ENCODE results near the gene WNK2.

Gene WNK2

DNA sequence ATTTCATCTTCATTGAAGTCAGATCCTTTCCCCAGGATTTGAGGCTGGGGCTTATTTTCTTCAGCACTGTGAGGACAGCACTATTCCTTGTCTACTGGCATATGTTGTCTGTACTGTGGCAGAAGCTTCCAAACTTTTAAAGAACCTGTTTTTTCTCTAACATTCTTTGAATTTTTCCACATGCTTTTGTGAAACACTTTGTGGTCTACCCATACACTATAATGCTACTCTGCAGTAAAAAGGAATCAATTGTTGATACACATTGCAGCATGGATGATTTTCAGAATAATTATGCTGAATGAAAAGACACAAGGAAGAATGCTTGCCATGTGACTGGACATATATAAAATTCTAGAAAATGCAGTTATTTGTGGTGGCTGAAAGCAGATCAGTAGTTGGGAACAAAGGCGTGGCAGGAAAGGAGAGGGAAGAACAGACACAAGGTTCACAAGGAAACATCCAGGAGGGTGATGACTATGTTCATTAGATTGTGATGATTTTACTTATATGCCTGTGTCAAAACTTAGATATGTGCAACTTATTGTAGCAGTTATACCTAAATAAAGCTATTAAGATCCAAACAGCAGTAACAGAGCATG is 96.8 kb downstream of the WNK2 start:
- DNase-seq: no peak

DNA sequence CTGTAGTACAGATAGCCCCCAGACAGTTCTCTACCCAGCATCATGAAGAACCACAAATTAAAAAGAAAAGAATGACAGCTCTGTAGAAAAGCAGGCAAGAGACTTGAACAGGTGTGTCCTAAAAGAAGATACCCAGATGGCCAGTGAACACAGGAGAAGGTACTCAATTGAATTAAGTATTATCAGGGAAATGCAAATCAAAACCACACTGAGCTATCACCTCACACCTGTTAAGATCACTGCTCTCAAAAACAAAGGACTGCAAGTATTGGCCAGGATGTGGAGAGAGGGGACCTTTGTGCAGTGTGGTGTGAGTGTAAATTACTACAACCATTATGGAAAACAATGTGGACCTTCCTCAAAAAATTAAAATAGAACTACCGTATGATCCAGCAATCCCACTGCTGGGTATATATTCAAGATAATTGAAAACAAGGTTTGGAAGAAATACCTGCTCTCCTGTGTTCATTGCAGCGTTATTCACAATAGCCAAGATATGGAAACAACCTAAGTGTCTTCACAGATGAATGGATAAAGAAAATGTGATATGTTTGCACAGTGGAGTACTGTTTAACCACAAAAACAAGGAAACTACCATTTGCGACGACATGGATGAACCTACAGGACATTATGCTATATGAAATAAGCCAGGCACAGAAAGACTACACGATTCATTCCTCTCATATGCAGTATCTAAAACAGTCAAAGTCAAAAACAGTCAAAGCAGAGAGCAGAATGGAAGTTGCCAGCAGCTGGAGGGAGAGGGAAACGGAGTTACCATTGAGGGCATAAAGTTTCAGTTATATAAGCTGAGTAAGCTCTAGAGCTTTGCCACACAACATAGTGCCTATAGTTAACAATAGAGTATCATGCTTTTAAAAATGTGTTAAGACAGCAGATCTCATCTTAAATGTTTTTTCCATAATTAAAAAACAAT is 102.6 kb downstream of the WNK2 start:
- no peak for DNase-seq

- DNase-seq: no peak
These were observed 103.2 kb downstream of the WNK2 start for GRCh38 chr9:93287189-93287552.

GRCh38 chr9:93287593-93287992 is 103.7 kb downstream of the WNK2 start:
- DNase-seq: no peak

DNA sequence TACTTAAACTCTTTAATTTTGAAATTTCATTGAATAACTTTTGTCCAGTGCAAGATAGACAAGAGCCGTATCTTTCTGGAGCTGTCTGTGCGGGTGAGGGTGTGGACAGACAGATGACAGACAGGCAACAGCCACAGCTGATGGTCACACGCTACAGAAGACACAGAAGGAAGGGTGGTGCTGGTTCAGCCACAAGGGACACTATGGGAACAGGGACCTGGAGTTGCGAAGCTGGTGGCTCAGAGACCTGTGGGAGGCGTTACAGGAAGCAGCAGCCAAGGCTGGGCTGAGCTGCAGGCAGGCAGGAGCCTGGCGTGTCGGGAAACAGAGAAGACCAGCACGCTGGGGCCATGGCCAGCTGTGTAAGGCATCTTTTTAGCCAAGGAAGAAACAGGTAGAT is 104.4 kb downstream of the WNK2 start:
- DNase-seq: no peak

DNA sequence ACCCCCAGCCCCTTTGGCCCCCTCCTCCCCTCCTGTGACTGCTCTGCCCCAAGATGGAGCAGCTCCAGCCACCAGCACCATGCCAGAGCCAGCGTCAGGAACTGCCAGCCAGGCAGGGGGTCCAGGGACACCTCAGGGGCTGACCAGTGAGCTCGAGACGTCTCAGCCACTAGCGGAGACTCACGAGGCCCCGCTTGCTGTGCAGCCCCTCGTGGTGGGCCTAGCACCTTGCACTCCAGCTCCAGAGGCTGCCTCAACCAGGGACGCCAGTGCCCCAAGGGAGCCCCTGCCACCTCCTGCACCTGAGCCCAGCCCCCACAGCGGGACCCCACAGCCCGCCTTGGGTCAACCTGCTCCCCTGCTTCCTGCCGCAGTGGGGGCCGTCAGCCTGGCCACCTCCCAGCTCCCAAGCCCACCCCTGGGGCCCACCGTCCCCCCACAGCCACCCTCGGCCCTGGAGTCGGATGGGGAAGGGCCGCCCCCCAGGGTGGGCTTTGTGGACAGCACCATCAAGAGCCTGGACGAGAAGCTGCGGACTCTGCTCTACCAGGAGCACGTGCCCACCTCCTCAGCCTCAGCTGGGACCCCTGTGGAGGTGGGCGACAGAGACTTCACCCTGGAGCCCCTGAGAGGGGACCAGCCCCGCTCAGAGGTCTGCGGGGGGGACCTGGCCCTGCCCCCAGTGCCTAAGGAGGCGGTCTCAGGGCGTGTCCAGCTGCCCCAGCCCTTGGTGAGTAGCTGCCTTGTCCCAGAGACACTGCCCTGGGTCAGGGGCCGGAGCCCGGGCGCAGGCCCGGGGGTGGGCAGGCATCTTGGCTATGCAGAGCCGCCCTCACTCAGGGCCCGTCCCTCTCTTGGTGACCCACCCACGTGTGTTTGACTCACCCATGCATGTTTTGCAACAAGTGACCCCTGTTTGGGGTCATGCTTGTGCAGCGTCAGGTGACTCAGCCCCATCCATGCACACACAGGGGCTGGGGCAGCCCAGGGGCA is 105.2 kb downstream of the WNK2 start:
- DNase-seq: no peak

DNA sequence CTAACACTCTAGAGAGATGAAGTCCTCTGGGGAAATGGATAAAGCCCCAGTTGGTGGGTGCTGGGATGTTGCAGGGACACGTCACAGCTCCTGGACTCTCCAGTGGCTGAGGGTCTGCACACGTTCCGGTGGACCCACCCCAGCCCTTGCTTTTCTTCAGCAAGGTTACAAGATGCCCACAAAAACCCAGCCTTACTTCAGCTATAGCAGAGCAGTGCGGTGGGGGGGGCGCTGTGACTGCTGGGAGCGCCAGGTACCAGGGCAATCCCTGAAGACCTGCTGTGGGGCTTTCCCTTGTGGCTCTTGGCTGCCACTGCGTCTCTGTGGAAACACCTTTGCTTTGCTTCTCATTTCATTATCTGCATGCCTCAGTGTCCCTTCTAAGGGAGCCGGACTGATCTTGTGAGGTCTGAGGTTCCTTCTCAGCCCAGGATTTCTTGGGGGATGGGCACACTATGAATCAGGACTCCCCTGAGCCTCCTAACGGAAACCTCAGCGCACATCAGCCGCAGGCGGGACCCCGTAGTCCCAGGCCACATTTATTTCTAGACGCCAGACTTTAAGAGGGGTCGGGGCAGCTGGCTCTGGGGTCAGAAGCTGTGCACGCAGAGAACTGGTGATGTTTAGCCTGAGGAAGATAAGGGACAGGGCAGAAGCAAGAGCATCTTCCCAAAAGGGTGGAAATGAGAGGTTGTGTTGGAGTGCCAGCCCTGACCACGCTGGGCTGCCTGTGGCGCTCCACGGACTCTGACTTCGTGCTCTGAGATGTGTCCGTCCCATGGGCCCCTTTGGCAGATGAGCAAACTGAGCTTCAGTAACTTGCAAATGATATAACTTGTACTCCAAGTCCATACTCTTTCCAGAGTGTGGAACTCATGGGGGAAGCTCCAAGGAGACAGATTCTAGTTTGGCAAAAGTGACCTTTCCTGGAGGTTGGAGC is 106.8 kb downstream of the WNK2 start:
- DNase-seq: no peak

DNA sequence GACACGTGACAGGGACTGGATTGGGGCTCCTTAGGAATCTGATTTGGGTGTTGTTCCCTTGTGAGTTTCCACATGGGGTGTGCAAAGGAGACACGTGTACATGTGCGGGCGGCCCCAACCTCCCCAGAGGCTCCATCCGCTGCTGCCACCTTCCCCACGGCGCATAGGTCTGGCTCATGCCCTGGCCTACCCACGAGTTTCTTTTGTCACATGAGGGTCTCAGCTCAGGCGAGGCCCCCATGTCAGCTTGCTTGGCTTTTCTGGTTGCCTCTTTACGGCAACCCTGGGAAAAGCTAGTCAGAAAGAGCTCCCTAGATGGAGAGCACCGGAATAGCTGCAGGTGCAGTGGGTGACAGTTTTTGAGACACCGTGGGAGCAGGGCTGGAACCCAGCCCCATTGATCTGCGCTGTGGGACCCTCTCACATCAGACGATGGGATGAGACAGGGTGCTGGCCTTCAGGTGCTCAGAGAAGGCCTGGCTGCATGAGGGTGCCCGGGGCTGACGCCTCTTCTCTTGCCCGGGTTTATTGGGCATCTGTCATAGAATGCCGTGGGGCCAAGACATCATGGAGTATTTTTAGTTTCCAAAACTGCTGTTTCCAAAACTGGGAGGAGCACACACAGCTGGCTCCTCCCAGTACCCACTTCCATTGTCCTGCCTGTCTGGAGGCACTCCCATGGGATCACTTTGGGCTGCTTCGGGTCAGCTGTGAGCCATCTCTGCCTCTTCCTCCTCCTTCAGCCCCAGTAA is 107.8 kb downstream of the WNK2 start:
- no peak for DNase-seq

GRCh38 chr9:93292288-93292615 is 108.3 kb downstream of the WNK2 start:
- DNase-seq: no peak

DNA sequence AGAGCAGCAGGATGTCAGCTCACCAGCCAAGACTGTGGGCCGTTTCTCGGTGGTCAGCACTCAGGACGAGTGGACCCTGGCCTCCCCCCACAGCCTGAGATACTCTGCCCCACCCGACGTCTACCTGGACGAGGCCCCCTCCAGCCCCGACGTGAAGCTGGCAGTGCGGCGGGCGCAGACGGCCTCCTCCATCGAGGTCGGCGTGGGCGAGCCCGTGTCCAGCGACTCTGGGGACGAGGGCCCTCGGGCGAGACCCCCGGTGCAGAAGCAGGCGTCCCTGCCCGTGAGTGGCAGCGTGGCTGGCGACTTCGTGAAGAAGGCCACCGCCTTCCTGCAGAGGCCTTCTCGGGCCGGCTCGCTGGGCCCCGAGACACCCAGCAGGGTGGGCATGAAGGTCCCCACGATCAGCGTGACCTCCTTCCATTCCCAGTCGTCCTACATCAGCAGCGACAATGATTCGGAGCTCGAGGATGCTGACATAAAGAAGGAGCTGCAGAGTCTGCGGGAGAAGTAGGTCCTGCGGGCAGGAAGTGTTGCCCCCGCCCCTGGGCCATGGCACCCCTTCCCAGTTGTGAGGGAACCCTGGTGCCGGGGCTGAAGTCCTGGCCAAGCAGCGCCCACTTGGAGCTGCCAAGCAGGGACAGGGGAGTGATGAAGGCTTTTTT is 108.9 kb downstream of the WNK2 start:
- no peak for DNase-seq

- no peak for DNase-seq
These were observed 110.1 kb downstream of the WNK2 start for GRCh38 chr9:93294011-93294410.

DNA sequence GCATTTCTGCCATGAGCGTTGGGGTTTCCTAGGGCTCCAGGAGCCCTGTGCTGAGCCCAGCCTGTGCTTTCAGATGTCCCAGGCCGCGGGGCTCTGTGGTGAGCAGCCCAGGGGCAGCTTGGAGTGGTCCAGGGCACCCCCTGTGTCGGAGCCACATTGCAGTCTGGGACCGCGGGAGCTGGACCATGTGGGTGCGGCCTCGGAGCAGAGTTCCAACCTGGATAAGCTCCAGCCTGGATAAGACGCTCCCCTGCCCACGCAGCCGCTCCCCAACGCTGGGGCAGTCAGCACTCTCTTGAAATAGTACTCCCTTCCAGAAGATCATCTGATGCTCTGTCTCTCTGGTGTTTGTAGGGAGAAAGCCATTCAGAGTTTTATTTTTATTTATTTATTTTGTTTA is 111.1 kb downstream of the WNK2 start:
- no peak for DNase-seq

DNA sequence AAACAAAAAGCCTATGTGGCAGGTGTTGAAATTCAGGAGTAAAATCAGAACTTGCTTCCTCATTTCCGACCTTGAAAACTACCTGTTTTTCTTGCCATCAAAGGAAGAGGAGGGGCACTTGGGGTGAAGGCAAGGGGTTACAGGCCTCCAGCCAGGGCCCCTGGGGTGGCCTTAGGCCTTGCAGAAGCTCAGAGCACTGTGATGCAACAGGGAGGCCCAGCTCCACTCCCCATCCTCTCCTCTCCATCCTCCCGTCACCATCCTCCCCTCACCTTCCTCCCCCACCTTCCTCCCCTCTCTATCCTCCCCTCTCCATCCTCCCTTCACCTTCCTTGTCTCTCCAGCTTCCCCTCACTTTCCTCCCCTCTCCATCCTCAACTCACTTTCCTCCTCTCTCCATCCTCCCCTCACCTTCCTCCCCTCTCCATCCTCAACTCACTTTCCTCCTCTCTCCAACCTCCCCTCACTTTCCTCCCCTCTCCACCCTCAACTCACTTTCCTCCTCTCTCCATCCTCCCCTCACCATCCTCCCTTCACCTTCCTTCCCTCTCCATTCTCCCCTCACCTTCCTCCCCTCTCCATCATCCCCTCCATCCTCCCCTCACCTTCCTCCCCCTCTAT is 111.6 kb downstream of the WNK2 start:
- DNase-seq: no peak

GRCh38 chr9:93296889-93297480 is 113.0 kb downstream of the WNK2 start:
- no peak for DNase-seq

GRCh38 chr9:93297659-93298497 is 113.9 kb downstream of the WNK2 start:
- DNase-seq: no peak

DNA sequence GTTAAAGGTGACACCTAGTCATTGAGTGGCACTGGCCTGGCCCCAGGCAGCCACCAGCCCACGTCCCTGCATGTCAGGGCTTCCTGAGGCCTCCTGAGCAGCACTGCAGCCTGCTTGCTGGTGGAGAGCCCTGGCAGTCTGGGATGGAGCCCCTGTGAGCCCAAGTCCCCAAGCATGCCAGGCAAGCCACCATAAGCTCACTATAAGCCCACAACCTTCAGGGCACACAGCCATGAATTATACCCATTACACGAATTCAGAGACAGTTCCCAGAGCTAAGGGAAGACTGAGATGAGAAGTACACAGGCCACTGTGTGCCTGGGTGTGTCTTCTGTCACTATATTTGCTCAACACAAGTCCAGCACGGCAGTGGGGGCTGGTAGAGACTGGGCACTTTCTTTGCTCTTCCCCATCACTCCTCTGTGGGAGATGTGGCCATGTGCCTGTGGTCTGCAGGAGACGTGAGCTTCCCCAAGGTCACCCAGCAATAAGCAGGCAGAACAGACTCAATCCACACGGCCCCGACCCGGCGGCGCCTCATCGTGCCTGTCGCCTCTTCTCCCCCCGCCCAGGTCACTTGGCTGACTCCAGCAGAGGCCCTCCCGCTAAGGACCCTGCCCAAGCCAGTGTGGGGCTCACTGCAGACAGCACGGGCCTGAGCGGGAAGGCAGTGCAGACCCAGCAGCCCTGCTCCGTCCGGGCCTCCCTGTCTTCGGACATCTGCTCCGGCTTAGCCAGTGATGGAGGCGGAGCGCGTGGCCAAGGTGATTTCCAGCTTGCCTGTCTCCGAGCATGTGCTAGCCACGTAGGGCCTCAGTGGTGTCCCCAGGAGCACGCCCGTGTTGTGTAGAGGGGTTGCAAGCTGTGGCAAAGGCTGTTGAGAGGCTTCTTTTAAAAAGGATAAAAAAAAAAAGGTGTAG is 114.8 kb downstream of the WNK2 start:
- no peak for DNase-seq

DNA sequence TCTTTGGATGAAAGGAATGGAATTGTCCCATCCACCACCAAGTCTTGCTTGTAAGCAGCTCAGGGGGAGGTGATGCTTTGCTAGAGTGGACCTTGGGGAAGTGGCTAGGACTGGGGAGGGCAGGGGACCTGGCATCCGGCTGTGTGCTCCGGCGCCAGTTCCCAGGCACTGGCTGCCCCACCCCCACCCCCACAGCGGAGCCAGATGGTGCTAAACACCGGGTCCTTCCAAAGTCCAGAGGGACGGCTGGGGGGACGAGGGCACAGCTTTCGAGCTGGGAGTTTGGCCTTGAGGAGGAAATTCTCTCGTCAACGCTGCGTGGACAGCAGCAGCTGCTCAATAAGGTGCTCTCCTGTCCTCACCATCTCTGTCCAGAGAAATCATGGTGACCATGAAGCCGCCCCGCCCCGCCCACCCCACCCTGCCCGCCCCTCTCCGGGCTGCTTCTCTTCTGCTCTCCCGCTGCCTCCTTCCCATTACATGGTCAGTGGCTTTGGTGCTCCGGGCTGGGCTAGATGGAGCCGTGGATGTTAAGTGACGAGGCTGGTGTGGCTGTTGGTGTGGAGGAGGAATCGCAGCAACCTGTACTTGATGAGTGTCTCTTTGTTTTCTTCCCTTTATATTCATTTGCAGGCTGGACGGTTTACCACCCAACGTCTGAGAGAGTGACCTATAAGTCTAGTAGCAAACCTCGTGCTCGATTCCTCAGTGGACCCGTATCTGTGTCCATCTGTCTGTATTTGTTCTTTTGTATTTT is 115.7 kb downstream of the WNK2 start:
- no peak for DNase-seq
